ENCODE data around the gene ADAMTSL2.

The ADAMTSL2 gene

DNA sequence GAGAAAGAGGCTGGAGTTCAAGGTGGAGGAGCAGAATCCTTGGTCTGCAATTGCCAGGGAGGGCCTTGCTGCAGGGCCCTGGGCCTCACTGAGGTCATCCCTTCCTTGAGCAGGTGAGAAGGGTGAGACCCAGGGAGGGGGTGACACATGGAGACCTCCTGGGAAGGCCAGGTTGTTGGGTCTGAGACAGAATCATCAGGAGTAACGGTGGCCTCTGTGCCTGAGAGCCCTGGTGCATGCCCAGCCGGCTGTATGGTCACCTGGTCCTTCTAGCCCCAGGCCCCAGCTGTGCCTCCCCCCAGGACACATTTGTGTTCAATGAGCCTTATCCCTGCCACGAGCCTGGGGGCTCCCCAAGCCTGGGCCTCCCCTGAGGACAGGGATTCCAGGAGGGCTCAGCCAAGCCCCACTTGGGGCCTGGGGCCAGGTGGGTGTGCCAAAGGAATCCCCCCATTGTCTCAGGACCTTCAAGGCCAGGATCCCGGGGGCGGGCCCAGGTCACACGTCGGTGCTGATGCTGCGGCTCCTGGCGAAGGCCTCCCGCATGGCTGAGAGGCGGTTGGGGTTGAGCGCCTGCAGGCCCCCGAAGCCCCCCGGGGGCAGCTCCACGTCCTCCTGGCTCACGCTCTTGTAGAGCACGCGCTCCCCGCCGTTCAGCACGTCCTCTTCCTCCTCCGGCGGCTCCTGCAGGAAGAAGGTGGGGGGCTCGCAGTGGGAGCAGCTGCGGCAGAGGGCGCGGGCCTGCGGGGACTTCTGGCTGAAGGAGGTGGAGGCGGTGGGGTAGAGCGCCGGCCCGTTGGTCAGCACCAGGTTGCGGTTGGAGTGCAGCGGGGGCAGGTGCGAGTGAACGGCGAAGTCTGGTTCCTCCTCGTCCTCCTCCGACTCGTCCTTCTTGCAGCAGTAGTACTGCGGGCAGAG lies 44.3 kb downstream of the ADAMTSL2 start:
- no peaks in the 10 kb centered on the region for H3K79me1 ChIP-seq (replicated peaks; ENCODE audit: low read length, poor library complexity, severe bottlenecking)

DNA sequence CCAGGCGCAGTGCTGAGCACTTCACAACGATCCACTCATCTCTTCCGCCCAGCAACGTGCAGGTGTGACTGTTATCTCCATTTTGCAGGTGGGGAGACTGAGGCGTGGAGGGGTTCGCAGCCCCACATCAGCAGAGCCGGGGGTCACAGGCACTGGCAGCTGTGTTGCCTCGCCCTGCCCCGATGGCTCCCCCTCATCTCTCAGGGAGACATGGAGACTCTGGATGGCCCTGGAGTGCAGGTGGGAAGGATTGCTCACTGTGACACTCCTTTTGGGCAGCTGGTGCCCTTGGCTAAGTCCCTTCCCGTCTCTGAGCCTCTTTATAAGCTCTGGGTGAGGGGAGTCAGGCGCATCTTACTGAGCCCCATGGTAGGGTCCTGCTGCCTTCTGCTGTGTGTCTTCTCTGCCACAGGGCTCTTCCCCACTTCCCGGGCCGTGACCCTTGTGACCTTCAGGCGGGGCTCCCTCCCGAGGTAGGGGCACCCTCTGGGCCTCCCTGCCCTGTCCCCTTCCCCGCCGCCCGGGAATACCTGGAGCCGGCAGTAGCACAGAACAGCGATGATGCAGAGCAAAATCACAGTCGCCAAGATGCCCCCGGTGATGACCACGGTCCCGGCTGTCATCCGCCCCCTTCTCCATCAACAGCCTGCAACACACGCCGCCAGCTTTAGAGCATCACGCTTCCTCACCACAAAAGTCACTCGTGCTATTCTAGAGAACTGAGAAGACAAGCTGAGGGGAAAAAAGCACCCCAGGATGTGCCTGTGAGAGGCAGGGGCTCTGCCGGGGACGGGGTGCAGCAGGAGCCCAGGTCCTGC lies 45.3 kb downstream of the ADAMTSL2 start:
- Histone ChIP-seq H3K4me3 (ENCODE audit: insufficient read depth in 1 of 2, low read depth in 1 of 2, low read length in 2 of 2) (no peak overlapping the region), H2BK120ac (ENCODE audit: low read depth, low read length) (no peak overlapping the region), H3K36me3 (ENCODE audit: control insufficient read depth in 1 of 2, insufficient read depth in 2 of 2, low read depth in 1 of 2, low read length in 2 of 2) (no peaks in the 10 kb centered on the region), H4K91ac (ENCODE audit: low read length) (no peak overlapping the region), H2BK15ac (ENCODE audit: low read depth, poor library complexity, severe bottlenecking) (no peak overlapping the region), H2AK5ac (ENCODE audit: low read length, severe bottlenecking) (no peak overlapping the region), H3K14ac (ENCODE audit: low read length in 2 of 2) (peak overlapping the region in 1 of 2 experiments; percentile 14), H3K9ac (ENCODE audit: low read length) (no peak overlapping the region), H3K4me2 (ENCODE audit: low read length, poor library complexity, severe bottlenecking) (no peak overlapping the region), H3K4me1 (ENCODE audit: control insufficient read depth, insufficient read depth, low read depth, low read length) (peaks cover under 1% of the 10 kb centered on the region), H3K27me3 (ENCODE audit: control insufficient read depth in 1 of 2, insufficient read depth in 1 of 2, low read length in 2 of 2) (peaks cover 78 to 85% of the 10 kb centered on the region in 2 experiments), H3K18ac (ENCODE audit: low read depth in 1 of 2, low read length in 2 of 2) (no peak overlapping the region), H3K4ac (ENCODE audit: low read depth in 1 of 2, low read length in 2 of 2) (peak overlapping the region in 1 of 2 experiments; percentile 35), H4K8ac (ENCODE audit: low read length) (no peak overlapping the region), H2AFZ (ENCODE audit: low read depth, low read length) (no peak overlapping the region), H3K79me1 (replicated peaks; ENCODE audit: low read length, poor library complexity, severe bottlenecking) (no peaks in the 10 kb centered on the region), H3K27ac (ENCODE audit: low read length, poor library complexity, severe bottlenecking) (no peak overlapping the region), H2BK5ac (ENCODE audit: low read depth, low read length, poor library complexity, severe bottlenecking) (no peak overlapping the region), H3K9me3 (ENCODE audit: control insufficient read depth, low read length) (no peaks in the 10 kb centered on the region), H2BK12ac (ENCODE audit: low read length in 2 of 2) (no peak overlapping the region), H3K23ac (ENCODE audit: low read length in 2 of 2) (peak overlapping the region in 1 of 2 experiments; percentile 74)
- WGBS: 85% methylated on average over 31 of the region's 31 CpGs
- no peak for DNase-seq

More for the DNA sequence above, 44.3 kb downstream of the ADAMTSL2 start:
- H3K4me2 ChIP-seq (ENCODE audit: low read length, poor library complexity, severe bottlenecking): no peak overlapping the region
- H2BK15ac ChIP-seq (ENCODE audit: low read depth, poor library complexity, severe bottlenecking): peak overlapping the region; percentile 4
- no peak overlapping the region for H3K4ac ChIP-seq (ENCODE audit: low read depth in 1 of 2, low read length in 2 of 2)
- H2BK12ac ChIP-seq (ENCODE audit: low read length in 2 of 2): peak overlapping the region in 1 of 2 experiments; percentile 15
- H3K14ac ChIP-seq (ENCODE audit: low read length in 2 of 2): peak overlapping the region in 1 of 2 experiments; percentile 26
- H3K4me3 ChIP-seq (ENCODE audit: insufficient read depth in 1 of 2, low read depth in 1 of 2, low read length in 2 of 2): no peak overlapping the region
- no peak overlapping the region for H2BK5ac ChIP-seq (ENCODE audit: low read depth, low read length, poor library complexity, severe bottlenecking)
- no peak overlapping the region for H3K9ac ChIP-seq (ENCODE audit: low read length)
- no peak overlapping the region for H3K18ac ChIP-seq (ENCODE audit: low read depth in 1 of 2, low read length in 2 of 2)
- no peak overlapping the region for H3K27ac ChIP-seq (ENCODE audit: low read length, poor library complexity, severe bottlenecking)
- H4K8ac ChIP-seq (ENCODE audit: low read length): no peak overlapping the region
- DNase-seq: no peak
- H3K9me3 ChIP-seq (ENCODE audit: control insufficient read depth, low read length): no peaks in the 10 kb centered on the region
- no peak overlapping the region for H2AFZ ChIP-seq (ENCODE audit: low read depth, low read length)
- H3K23ac ChIP-seq (ENCODE audit: low read length in 2 of 2): no peak overlapping the region
- H3K36me3 ChIP-seq (ENCODE audit: control insufficient read depth in 1 of 2, insufficient read depth in 2 of 2, low read depth in 1 of 2, low read length in 2 of 2): no peaks in the 10 kb centered on the region
- WGBS: 81% methylated on average over 41 of the region's 41 CpGs
- no peaks in the 10 kb centered on the region for H3K4me1 ChIP-seq (ENCODE audit: control insufficient read depth, insufficient read depth, low read depth, low read length)
- H3K27me3 ChIP-seq (ENCODE audit: control insufficient read depth in 1 of 2, insufficient read depth in 1 of 2, low read length in 2 of 2): peaks cover 74 to 85% of the 10 kb centered on the region in 2 experiments
- no peak overlapping the region for H2AK5ac ChIP-seq (ENCODE audit: low read length, severe bottlenecking)
- peak overlapping the region; percentile 47 for H4K91ac ChIP-seq (ENCODE audit: low read length)
- no peak overlapping the region for H2BK120ac ChIP-seq (ENCODE audit: low read depth, low read length)

DNA sequence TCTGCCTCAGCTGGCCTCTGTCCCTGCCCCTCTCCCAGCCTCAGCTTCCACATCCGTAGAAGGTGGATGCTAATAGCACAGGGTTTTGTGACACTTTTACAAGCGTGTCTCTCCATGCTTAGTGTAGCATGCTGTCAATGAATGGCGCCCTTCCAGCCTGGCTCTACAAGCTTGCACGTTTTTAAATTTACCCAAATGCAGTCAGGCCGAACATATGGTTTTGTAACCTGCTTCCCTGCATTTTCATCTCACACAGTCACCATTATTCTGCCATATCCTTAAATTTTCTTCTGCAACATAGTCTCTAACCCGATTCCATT lies 45.9 kb downstream of the ADAMTSL2 start:
- H3K14ac ChIP-seq (ENCODE audit: low read length in 2 of 2): peak overlapping the region in 1 of 2 experiments; percentile 14
- H4K8ac ChIP-seq (ENCODE audit: low read length): no peak overlapping the region
- H3K27ac ChIP-seq (ENCODE audit: low read length, poor library complexity, severe bottlenecking): no peak overlapping the region
- H3K23ac ChIP-seq (ENCODE audit: low read length in 2 of 2): peak overlapping the region in 1 of 2 experiments; percentile 74
- no peak overlapping the region for H3K9ac ChIP-seq (ENCODE audit: low read length)
- no peaks in the 10 kb centered on the region for H3K9me3 ChIP-seq (ENCODE audit: control insufficient read depth, low read length)
- no peak overlapping the region for H4K91ac ChIP-seq (ENCODE audit: low read length)
- no peak overlapping the region for H3K4me2 ChIP-seq (ENCODE audit: low read length, poor library complexity, severe bottlenecking)
- H3K36me3 ChIP-seq (ENCODE audit: control insufficient read depth in 1 of 2, insufficient read depth in 2 of 2, low read depth in 1 of 2, low read length in 2 of 2): no peaks in the 10 kb centered on the region
- no peak overlapping the region for H2AFZ ChIP-seq (ENCODE audit: low read depth, low read length)
- 74% methylated on average over 6 of the region's 6 CpGs for WGBS
- peaks cover 84 to 88% of the 10 kb centered on the region in 2 experiments for H3K27me3 ChIP-seq (ENCODE audit: control insufficient read depth in 1 of 2, insufficient read depth in 1 of 2, low read length in 2 of 2)
- peak overlapping the region in 1 of 2 experiments; percentile 35 for H3K4ac ChIP-seq (ENCODE audit: low read depth in 1 of 2, low read length in 2 of 2)
- DNase-seq: no peak
- H2BK12ac ChIP-seq (ENCODE audit: low read length in 2 of 2): no peak overlapping the region
- no peak overlapping the region for H3K4me3 ChIP-seq (ENCODE audit: insufficient read depth in 1 of 2, low read depth in 1 of 2, low read length in 2 of 2)
- H2BK120ac ChIP-seq (ENCODE audit: low read depth, low read length): no peak overlapping the region
- no peak overlapping the region for H3K18ac ChIP-seq (ENCODE audit: low read depth in 1 of 2, low read length in 2 of 2)
- peaks cover 4% of the 10 kb centered on the region for H3K4me1 ChIP-seq (ENCODE audit: control insufficient read depth, insufficient read depth, low read depth, low read length)
- H2AK5ac ChIP-seq (ENCODE audit: low read length, severe bottlenecking): no peak overlapping the region
- H3K79me1 ChIP-seq (replicated peaks; ENCODE audit: low read length, poor library complexity, severe bottlenecking): no peaks in the 10 kb centered on the region
- H2BK15ac ChIP-seq (ENCODE audit: low read depth, poor library complexity, severe bottlenecking): no peak overlapping the region
- H2BK5ac ChIP-seq (ENCODE audit: low read depth, low read length, poor library complexity, severe bottlenecking): no peak overlapping the region

DNA sequence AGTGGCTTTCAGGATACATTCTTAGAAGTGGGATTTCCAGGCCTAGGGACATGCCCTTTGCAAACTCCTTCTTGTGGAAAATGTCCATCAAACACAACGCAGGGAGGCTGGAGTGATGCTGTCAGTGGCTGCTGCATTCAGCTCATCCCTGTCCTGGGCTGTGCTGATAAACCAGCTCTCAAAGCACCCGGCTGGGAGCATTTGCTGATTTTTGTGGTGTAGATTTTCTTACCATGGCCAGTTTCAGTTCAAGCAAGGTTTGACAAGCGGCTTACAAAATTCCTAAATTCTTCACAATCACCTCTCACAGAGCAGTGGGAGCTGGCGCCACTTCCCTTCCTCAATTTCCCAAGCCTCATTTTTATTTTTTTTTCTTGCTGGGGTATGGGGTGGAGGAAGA lies 46.5 kb downstream of the ADAMTSL2 start:
- H3K79me1 ChIP-seq (replicated peaks; ENCODE audit: low read length, poor library complexity, severe bottlenecking): no peaks in the 10 kb centered on the region
- H2BK5ac ChIP-seq (ENCODE audit: low read depth, low read length, poor library complexity, severe bottlenecking): no peak overlapping the region
- H3K9me3 ChIP-seq (ENCODE audit: control insufficient read depth, low read length): no peaks in the 10 kb centered on the region
- H3K4me2 ChIP-seq (ENCODE audit: low read length, poor library complexity, severe bottlenecking): no peak overlapping the region
- no peak overlapping the region for H3K27ac ChIP-seq (ENCODE audit: low read length, poor library complexity, severe bottlenecking)
- H2AK5ac ChIP-seq (ENCODE audit: low read length, severe bottlenecking): no peak overlapping the region
- H3K4me1 ChIP-seq (ENCODE audit: control insufficient read depth, insufficient read depth, low read depth, low read length): peaks cover 4% of the 10 kb centered on the region
- no peak overlapping the region for H3K4me3 ChIP-seq (ENCODE audit: insufficient read depth in 1 of 2, low read depth in 1 of 2, low read length in 2 of 2)
- H3K4ac ChIP-seq (ENCODE audit: low read depth in 1 of 2, low read length in 2 of 2): no peak overlapping the region
- no peak overlapping the region for H2BK15ac ChIP-seq (ENCODE audit: low read depth, poor library complexity, severe bottlenecking)
- H3K9ac ChIP-seq (ENCODE audit: low read length): no peak overlapping the region
- no peak overlapping the region for H3K23ac ChIP-seq (ENCODE audit: low read length in 2 of 2)
- WGBS: 41% methylated on average over 2 of the region's 4 CpGs
- H3K27me3 ChIP-seq (ENCODE audit: control insufficient read depth in 1 of 2, insufficient read depth in 1 of 2, low read length in 2 of 2): peaks cover 84 to 89% of the 10 kb centered on the region in 2 experiments
- peak overlapping the region; percentile 56 for H4K8ac ChIP-seq (ENCODE audit: low read length)
- H2BK120ac ChIP-seq (ENCODE audit: low read depth, low read length): no peak overlapping the region
- H4K91ac ChIP-seq (ENCODE audit: low read length): peak overlapping the region; percentile 28
- H3K14ac ChIP-seq (ENCODE audit: low read length in 2 of 2): no peak overlapping the region
- DNase-seq: peak; percentile 17
- no peak overlapping the region for H2BK12ac ChIP-seq (ENCODE audit: low read length in 2 of 2)
- H3K36me3 ChIP-seq (ENCODE audit: control insufficient read depth in 1 of 2, insufficient read depth in 2 of 2, low read depth in 1 of 2, low read length in 2 of 2): no peaks in the 10 kb centered on the region
- H2AFZ ChIP-seq (ENCODE audit: low read depth, low read length): no peak overlapping the region
- peak overlapping the region in 1 of 2 experiments; percentile 30 for H3K18ac ChIP-seq (ENCODE audit: low read depth in 1 of 2, low read length in 2 of 2)
